Esophagus squamous epithelium (tissue), 4 donors: Measurements from ENCODE around the gene PTOV1.

Source experiments
- CTCF ChIP-seq, 6 experiments: fragments of 450-650 bp in 4 of 6; fragments of 200-600 bp in 2 of 6; sonication (generic) in 2 of 6; IDR thresholded peaks; one replicate each; pipeline ENCODE4 v1.5.1; 2016 to 2019; ENCODE audit warnings: antibody characterized with exemption in 6 of 6, mild to moderate bottlenecking in 4 of 6, moderate library complexity in 4 of 6
- POLR2A ChIP-seq, 4 donors: fragments of 450-650 bp; IDR thresholded peaks; one replicate each; pipeline ENCODE4 v1.6.1; 2017; ENCODE audit warnings: antibody characterized with exemption in 4 of 4, mild to moderate bottlenecking in 4 of 4, moderate library complexity in 3 of 4

DNA sequence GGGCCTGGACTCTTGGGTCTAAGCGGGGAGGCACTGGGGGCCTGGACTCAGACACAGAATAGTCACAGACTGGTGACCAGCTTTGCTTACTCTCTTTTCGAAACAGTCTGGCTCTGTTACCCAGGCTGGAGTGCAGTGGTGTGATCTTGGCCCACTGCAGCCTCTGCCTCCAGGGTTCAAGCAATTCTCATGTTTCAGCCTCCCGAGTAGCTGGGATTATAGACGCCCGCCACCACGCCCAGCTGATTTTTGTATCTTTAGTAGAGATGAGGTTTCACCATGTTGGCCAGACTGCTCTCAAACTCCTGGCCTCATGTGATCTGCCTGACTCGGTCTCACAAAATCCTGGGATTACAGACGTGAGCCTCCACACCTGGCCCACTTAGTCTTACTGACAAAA lies 21.8 kb upstream of the PTOV1 start:
- no peak for TF ChIP-seq POLR2A (IDR thresholded peaks at IDR 0.05)
- no peak for TF ChIP-seq CTCF (IDR thresholded peaks at IDR 0.05)
